HepG2 (cell line): Measurements from ENCODE around the gene PELI2. TPM values are rescaled to one million over a fixed set of nuclear protein-coding genes. Genes with fewer than 3 reads are reported as not detected.

ENCODE experiments used
- ATAC-seq: fragments of 200-7000 bp; cut with Tn5 transposase; 3 replicates; pipeline ENCODE4 v1.9.1; 2020; ENCODE audit warnings: mild to moderate bottlenecking, moderate library complexity
- BruUV-seq: library from RNA; stranded (reverse); fragments of 400-500 nt; replicated peaks from 2 replicates; lab custom pipeline; 2021; lab: Mats Ljungman, UMichigan
- CTCF ChIA-PET: fragments of 300-600 bp; formaldehyde crosslinking; extraction: SDS; loops from one replicate; lab custom pipeline; 2021; ENCODE audit warnings: low total read pairs, inconsistent platforms, low intra/inter-chr PET ratio; lab: Yijun Ruan, JAX
- POLR2A ChIA-PET: fragments of 350-600 bp; sonication (Branson Sonifier 250); formaldehyde crosslinking; loops from one replicate; lab custom pipeline; 2020; ENCODE audit warnings: antibody characterized with exemption, inconsistent platforms; lab: Yijun Ruan, JAX
- DNase-seq: peaks from one replicate; pipeline ENCODE4 v3.0.0-alpha.2; 2015; ENCODE audit warnings: low spot score
- FAIRE-seq: peaks from 3 replicates; lab custom pipeline; 2011; peaks lifted over from hg19 to GRCh38; lab: Jason Lieb, UNC
- H2AFZ ChIP-seq: one replicate; pipeline ENCODE4 v1.6.1; 2011; ENCODE audit warnings: low read length, inconsistent platforms
- H3K27ac ChIP-seq: fragments of 300-600 bp; 3 replicates; pipeline ENCODE4 v1.8.0; 2011; ENCODE audit warnings: mixed run types, mild to moderate bottlenecking, mixed read lengths, low read length, inconsistent platforms; ENCODE audit not compliant: insufficient read depth; ENCODE audit errors: extremely low read length
- H3K27me3 ChIP-seq, 2 experiments: fragments of 200-600 bp in 1 of 2; 2 replicates in 1 of 2; 3 replicates in 1 of 2; pipeline versions ENCODE4 v1.6.0 to v1.8.0; 2011; ENCODE audit warnings: low read length in 2 of 2, mild to moderate bottlenecking in 2 of 2, moderate library complexity in 2 of 2, inconsistent platforms in 1 of 2; ENCODE audit not compliant: insufficient read depth in 2 of 2, control insufficient read depth in 1 of 2
- H3K36me3 ChIP-seq, 2 experiments: fragments of 200-600 bp in 1 of 2; replicated peaks in 1 of 2; 2 replicates in 1 of 2; 3 replicates in 1 of 2; pipeline versions ENCODE4 v1.5.1 to v1.8.0; 2011; ENCODE audit warnings: low read length in 2 of 2, inconsistent platforms in 1 of 2; ENCODE audit not compliant: insufficient read depth in 2 of 2, control insufficient read depth in 1 of 2
- H3K4me1 ChIP-seq: 2 replicates; pipeline ENCODE4 v1.5.1; 2012; ENCODE audit warnings: low read length, inconsistent platforms; ENCODE audit not compliant: insufficient read depth
- H3K4me2 ChIP-seq: 2 replicates; pipeline ENCODE4 v1.6.0; 2011; ENCODE audit warnings: low read depth, low read length, inconsistent platforms
- H3K4me3 ChIP-seq, 3 experiments: fragments of 200-600 bp in 1 of 3; sonication (generic), shearing (Covaris generic) in 1 of 3; replicated peaks in 1 of 3; 2 replicates each; pipeline ENCODE4 v1.5.1; 2011 to 2016; ENCODE audit warnings: low read length in 3 of 3, inconsistent platforms in 2 of 3, low read depth in 2 of 3, mild to moderate bottlenecking in 2 of 3, control low read depth in 1 of 3, mixed read lengths in 1 of 3; ENCODE audit not compliant: insufficient read depth in 1 of 3
- H3K79me2 ChIP-seq: one replicate; pipeline ENCODE4 v1.6.1; 2011; ENCODE audit warnings: low read length, inconsistent platforms; ENCODE audit not compliant: insufficient read depth
- H3K9ac ChIP-seq: 2 replicates; pipeline ENCODE4 v1.6.0; 2011; ENCODE audit warnings: mild to moderate bottlenecking, low read depth, low read length, inconsistent platforms; ENCODE audit not compliant: insufficient read depth
- H3K9me3 ChIP-seq: 2 replicates; pipeline ENCODE4 v1.5.1; 2012; ENCODE audit warnings: mild to moderate bottlenecking, low read length
- H4K20me1 ChIP-seq: 2 replicates; pipeline ENCODE4 v1.6.0; 2011; ENCODE audit warnings: inconsistent platforms, mild to moderate bottlenecking, low read length, moderate library complexity; ENCODE audit not compliant: insufficient read depth
- DMAP1 ChIP-seq: IDR thresholded peaks from 2 replicates; pipeline ENCODE4 v1.6.1; 2016
- DRAP1 ChIP-seq: IDR thresholded peaks from 2 replicates; pipeline ENCODE4 v1.6.1; 2016; ENCODE audit warnings: missing genetic modification reagents, missing compliant biosample characterization
- JUNB ChIP-seq: sonication (generic); formaldehyde crosslinking; IDR thresholded peaks from 2 replicates; pipeline ENCODE4 v1.8.0; 2022; ENCODE audit warnings: missing genetic modification reagents, mild to moderate bottlenecking, borderline replicate concordance
- THYN1 ChIP-seq: sonication (generic); formaldehyde crosslinking; IDR thresholded peaks from 2 replicates; pipeline ENCODE4 v1.8.1; 2023; ENCODE audit warnings: low read depth, mild to moderate bottlenecking, moderate library complexity, missing genetic modification reagents, borderline replicate concordance
- ZBTB38 ChIP-seq: sonication (generic); formaldehyde crosslinking; IDR thresholded peaks from 2 replicates; pipeline ENCODE4 v1.5.1; 2020; ENCODE audit warnings: mild to moderate bottlenecking, missing genetic modification reagents
- ZNF557 ChIP-seq: sonication (generic); formaldehyde crosslinking; IDR thresholded peaks from 2 replicates; pipeline ENCODE4 v1.4.0; 2020; ENCODE audit warnings: missing genetic modification reagents
- ZNF609 ChIP-seq: sonication (generic); formaldehyde crosslinking; IDR thresholded peaks from 2 replicates; pipeline ENCODE4 v1.4.0; 2020; ENCODE audit warnings: mild to moderate bottlenecking, missing genetic modification reagents, borderline replicate concordance
- ZNF7 ChIP-seq: IDR thresholded peaks from 2 replicates; pipeline ENCODE4 v1.6.1; 2016; ENCODE audit warnings: missing biosample characterization, missing genetic modification reagents
- WGBS: methylation state at CpG from one replicate; pipeline ENCODE4 v1.1.6; 2017; ENCODE audit warnings: low lambda C conversion rate; 5-methylcytosine and 5-hydroxymethylcytosine counted together
- in situ Hi-C: cut with HindIII; loops from 2 replicates; pipeline ENCODE4 v1.10.0; 2017; ENCODE audit warnings: low pct_unique_long_range_greater_than_20kb; ENCODE audit not compliant: extremely low pct_ligation_motif_present
- intact Hi-C: fragments of 100-400 bp; cut with micrococcal nuclease; formaldehyde crosslinking; loops from one replicate; pipeline ENCODE4 v1.10.0; 2022; ENCODE audit not compliant: unreplicated experiment
- polyA plus RNA-seq, 8 experiments: library from polyadenylated mRNA; depleted of rRNA in 3 of 8; stranded (reverse) in 7 of 8; unstranded in 1 of 8; fragments of >200 nt; fragmentation: Illumina TruSeq in 4 of 8; extraction: Trizol in 4 of 8; gene quantifications; 2 replicates each; pipeline versions ENCODE4 v1.2.1 to v1.2.3, GENCODE V29; 2011 to 2016; ENCODE audit warnings: low read depth in 4 of 8, missing spikeins in 1 of 8, mixed read lengths in 1 of 8; ENCODE audit not compliant: insufficient read depth in 1 of 8
- total RNA-seq, 5 experiments: library from RNA; depleted of rRNA; stranded (reverse); fragments of >200 nt; fragmentation: Illumina TruSeq; extraction: Trizol; gene quantifications; 2 replicates each; pipeline ENCODE4 v1.2.3, GENCODE V29; 2016; ENCODE audit warnings: low read depth in 1 of 5
- TF ChIP-seq, protein P1 (sequence below): IDR thresholded peaks from 2 replicates; pipeline ENCODE4 v1.6.1; 2016; ENCODE audit warnings: missing compliant biosample characterization, missing genetic modification reagents, borderline replicate concordance
- TF ChIP-seq, protein P2 (sequence below): sonication (generic); formaldehyde crosslinking; IDR thresholded peaks from 2 replicates; pipeline ENCODE4; 2020; ENCODE audit warnings: missing genetic modification reagents, mild to moderate bottlenecking, borderline replicate concordance

PELI2 gene
- total and polyA plus RNA-seq, 2 of the 13 experiments (the other 11 are each of a cell fraction or from before 2014, with no cell fraction given), result 0.07 TPM; not detected in 1

DNA sequence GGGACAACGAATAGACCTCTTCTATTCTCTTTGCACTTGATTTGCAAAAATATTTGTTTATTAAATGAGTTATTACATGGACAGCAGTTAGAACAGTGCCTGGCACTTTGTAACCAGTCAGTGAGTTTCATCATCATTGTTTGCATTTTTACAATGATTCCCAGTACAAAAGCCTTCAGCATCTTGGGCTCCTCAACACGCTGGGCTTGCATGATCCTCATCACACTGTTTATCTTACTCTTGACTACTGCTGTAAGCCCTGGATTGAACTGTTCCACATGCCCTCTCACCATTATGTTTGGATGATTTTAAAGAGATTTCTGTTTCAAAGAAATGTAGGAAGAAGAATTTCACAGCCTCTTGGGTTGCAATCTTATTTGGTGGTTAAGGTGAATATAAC, 204.3 kb downstream of the PELI2 start:
- no TSS peak for BruUV-seq
- Histone ChIP-seq H3K4me2 (no peak overlapping the region), H3K9ac (no peak overlapping the region), H3K79me2 (no peaks in the 10 kb centered on the region), H3K4me1 (no peaks in the 10 kb centered on the region), H3K4me3 (no peak overlapping the region), H3K9me3 (peaks cover 16% of the 10 kb centered on the region)
- in situ Hi-C loops, result no loop called here
- 0% methylated on average over 2 of the region's 2 CpGs for WGBS
- no peak for TF ChIP-seq ZNF557 (CRISPR knock-in tag)
- no peak for TF ChIP-seq ZNF7 (CRISPR knock-in tag)
- no peak for TF ChIP-seq THYN1
- TF ChIP-seq DMAP1 (CRISPR knock-in tag), result no peak
- TF ChIP-seq ZNF609, result no peak
- no peak for TF ChIP-seq DRAP1 (CRISPR knock-in tag)
- TF ChIP-seq, protein P1, sequence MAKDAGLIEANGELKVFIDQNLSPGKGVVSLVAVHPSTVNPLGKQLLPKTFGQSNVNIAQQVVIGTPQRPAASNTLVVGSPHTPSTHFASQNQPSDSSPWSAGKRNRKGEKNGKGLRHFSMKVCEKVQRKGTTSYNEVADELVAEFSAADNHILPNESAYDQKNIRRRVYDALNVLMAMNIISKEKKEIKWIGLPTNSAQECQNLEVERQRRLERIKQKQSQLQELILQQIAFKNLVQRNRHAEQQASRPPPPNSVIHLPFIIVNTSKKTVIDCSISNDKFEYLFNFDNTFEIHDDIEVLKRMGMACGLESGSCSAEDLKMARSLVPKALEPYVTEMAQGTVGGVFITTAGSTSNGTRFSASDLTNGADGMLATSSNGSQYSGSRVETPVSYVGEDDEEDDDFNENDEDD (CRISPR knock-in tag), result no peak
- no peak for TF ChIP-seq ZBTB38 (CRISPR knock-in tag)
- TF ChIP-seq JUNB (CRISPR knock-in tag), result no peak
- TF ChIP-seq, protein P2, sequence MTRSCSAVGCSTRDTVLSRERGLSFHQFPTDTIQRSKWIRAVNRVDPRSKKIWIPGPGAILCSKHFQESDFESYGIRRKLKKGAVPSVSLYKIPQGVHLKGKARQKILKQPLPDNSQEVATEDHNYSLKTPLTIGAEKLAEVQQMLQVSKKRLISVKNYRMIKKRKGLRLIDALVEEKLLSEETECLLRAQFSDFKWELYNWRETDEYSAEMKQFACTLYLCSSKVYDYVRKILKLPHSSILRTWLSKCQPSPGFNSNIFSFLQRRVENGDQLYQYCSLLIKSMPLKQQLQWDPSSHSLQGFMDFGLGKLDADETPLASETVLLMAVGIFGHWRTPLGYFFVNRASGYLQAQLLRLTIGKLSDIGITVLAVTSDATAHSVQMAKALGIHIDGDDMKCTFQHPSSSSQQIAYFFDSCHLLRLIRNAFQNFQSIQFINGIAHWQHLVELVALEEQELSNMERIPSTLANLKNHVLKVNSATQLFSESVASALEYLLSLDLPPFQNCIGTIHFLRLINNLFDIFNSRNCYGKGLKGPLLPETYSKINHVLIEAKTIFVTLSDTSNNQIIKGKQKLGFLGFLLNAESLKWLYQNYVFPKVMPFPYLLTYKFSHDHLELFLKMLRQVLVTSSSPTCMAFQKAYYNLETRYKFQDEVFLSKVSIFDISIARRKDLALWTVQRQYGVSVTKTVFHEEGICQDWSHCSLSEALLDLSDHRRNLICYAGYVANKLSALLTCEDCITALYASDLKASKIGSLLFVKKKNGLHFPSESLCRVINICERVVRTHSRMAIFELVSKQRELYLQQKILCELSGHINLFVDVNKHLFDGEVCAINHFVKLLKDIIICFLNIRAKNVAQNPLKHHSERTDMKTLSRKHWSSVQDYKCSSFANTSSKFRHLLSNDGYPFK, result no peak
- TF ChIP-seq, all 625 proteins: peak for 0
- no peaks in the 10 kb centered on the region; a peak in 1 of 5 replicates for H3K27me3 ChIP-seq
- intact Hi-C loops, result no loop called here
- DNase-seq, result no peak
- no peaks in the 10 kb centered on the region for H3K36me3 ChIP-seq
- ATAC-seq, result no peak
- no peaks in the 10 kb centered on the region for H4K20me1 ChIP-seq
- H3K27ac ChIP-seq, result no peak overlapping the region
- H2AFZ ChIP-seq, result no peak overlapping the region
- CTCF ChIA-PET, result no interaction called here
- POLR2A ChIA-PET, result no interaction called here
- FAIRE-seq, result no peak
